Naive thymus-derived CD4-positive, alpha-beta T cell (primary cell): Measurements from ENCODE around the gene CYB5RL. TPM values are rescaled to one million over a fixed set of nuclear protein-coding genes. Genes with fewer than 3 reads are reported as not detected.
A peak's percentile ranks its signal among the peaks of the same experiment; 100 is the strongest.

Experiments
- ATAC-seq: fragments of 150-1000 bp; cut with Tn5 transposase; 2 replicates; pipeline ENCODE4 v1.10.0; 2021; ENCODE audit warnings: mild to moderate bottlenecking, moderate library complexity
- CTCF ChIA-PET: fragments of 350-600 bp; sonication (Branson Sonifier 250); formaldehyde crosslinking; loops from one replicate; lab custom pipeline; 2021; ENCODE audit warnings: antibody characterized with exemption; lab: Charles Lee
- POLR2A ChIA-PET: fragments of 350-600 bp; sonication (Branson Sonifier 250); formaldehyde crosslinking; loops from one replicate; lab custom pipeline; 2021; ENCODE audit warnings: antibody characterized with exemption, inconsistent platforms; lab: Charles Lee
- DNase-seq, 9 donors: peaks; one replicate each; pipeline versions ENCODE4 v3.0.0 to v3.0.0-alpha.2; 2020 to 2022; ENCODE audit warnings: mixed read lengths in 1 of 9
- H3K27ac ChIP-seq: one replicate; pipeline ENCODE4 v1.7.0; 2013; ENCODE audit warnings: mild to moderate bottlenecking, low read depth, low read length, moderate library complexity
- H3K27me3 ChIP-seq, 2 donors: one replicate each; pipeline ENCODE4 v1.7.0; 2013; ENCODE audit warnings: low read length in 2 of 2, mild to moderate bottlenecking in 2 of 2, moderate library complexity in 2 of 2; ENCODE audit not compliant: control insufficient read depth in 2 of 2, insufficient read depth in 2 of 2
- H3K36me3 ChIP-seq, 3 experiments: 1 replicate in 2 of 3; 2 replicates in 1 of 3; pipeline ENCODE4 v1.7.0; 2013; ENCODE audit warnings: low read length in 3 of 3, mild to moderate bottlenecking in 3 of 3, moderate library complexity in 1 of 3; ENCODE audit not compliant: insufficient read depth in 3 of 3, control insufficient read depth in 2 of 3
- H3K4me1 ChIP-seq, 2 donors: one replicate each; pipeline ENCODE4 v1.7.0; 2013; ENCODE audit warnings: low read length in 2 of 2, mild to moderate bottlenecking in 2 of 2, moderate library complexity in 1 of 2; ENCODE audit not compliant: control insufficient read depth in 2 of 2, insufficient read depth in 2 of 2
- H3K4me3 ChIP-seq: 2 replicates; pipeline ENCODE4 v1.7.0; 2013; ENCODE audit warnings: mild to moderate bottlenecking, low read length
- H3K9me3 ChIP-seq, 3 experiments: 1 replicate in 2 of 3; 2 replicates in 1 of 3; pipeline ENCODE4 v1.7.0; 2013; ENCODE audit warnings: low read length in 3 of 3; ENCODE audit not compliant: control insufficient read depth in 2 of 3
- H3K27ac Mint-ChIP-seq, 9 donors: one replicate each; pipeline ENCODE4 v1.8.0; 2020 to 2022; ENCODE audit warnings: mixed read lengths in 9 of 9, mild to moderate bottlenecking in 8 of 9, moderate library complexity in 5 of 9, inconsistent platforms in 2 of 9
- H3K27me3 Mint-ChIP-seq, 5 donors: one replicate each; pipeline ENCODE4 v1.8.0; 2021 to 2022; ENCODE audit warnings: mixed read lengths in 5 of 5, mild to moderate bottlenecking in 1 of 5
- H3K36me3 Mint-ChIP-seq, 5 donors: one replicate each; pipeline ENCODE4 v1.8.0; 2020 to 2022; ENCODE audit warnings: mixed read lengths in 5 of 5, mild to moderate bottlenecking in 3 of 5, inconsistent platforms in 1 of 5
- H3K4me1 Mint-ChIP-seq, 7 donors: one replicate each; pipeline ENCODE4 v1.8.0; 2020 to 2022; ENCODE audit warnings: mixed read lengths in 7 of 7, mild to moderate bottlenecking in 3 of 7, inconsistent platforms in 1 of 7
- H3K4me3 Mint-ChIP-seq, 10 donors: one replicate each; pipeline ENCODE4 v1.8.0; 2020 to 2022; ENCODE audit warnings: mild to moderate bottlenecking in 10 of 10, mixed read lengths in 10 of 10, moderate library complexity in 6 of 10, inconsistent platforms in 2 of 10
- H3K9me3 Mint-ChIP-seq, 11 donors: one replicate each; pipeline ENCODE4 v1.8.0; 2020 to 2022; ENCODE audit warnings: mixed read lengths in 11 of 11, mild to moderate bottlenecking in 4 of 11, inconsistent platforms in 1 of 11, moderate library complexity in 1 of 11
- intact Hi-C, 2 donors: fragments of 100-400 bp; cut with micrococcal nuclease; formaldehyde crosslinking; loops; one replicate each; pipeline ENCODE4 v1.15.1; 2023
- polyA plus RNA-seq, 2 donors: library from polyadenylated mRNA; unstranded; fragments of 300-500 nt; fragmentation: Illumina TruSeq; gene quantifications; one replicate each; pipeline ENCODE4 v1.2.3, GENCODE V29; 2021
- total RNA-seq, 6 experiments: library from RNA in 5 of 6; stranded (reverse) in 5 of 6; gene quantifications; 1 replicate in 5 of 6; 2 replicates in 1 of 6; pipeline ENCODE4 v1.2.3 and lab custom pipeline; 2021 to 2026

The CYB5RL gene
- total RNA-seq (10 to 100 TPM in 2 of 5 experiments, 1 to 10 TPM in 3; 5.1 to 13.5 (median 7.1) TPM), polyA plus RNA-seq (1 to 10 TPM; 3.4 to 3.6 TPM), total RNA-seq (lab: John Stamatoyannopoulos, UW) (7.3 reads per million, percentile 30 among the genes with 10 or more reads in this experiment)

DNA sequence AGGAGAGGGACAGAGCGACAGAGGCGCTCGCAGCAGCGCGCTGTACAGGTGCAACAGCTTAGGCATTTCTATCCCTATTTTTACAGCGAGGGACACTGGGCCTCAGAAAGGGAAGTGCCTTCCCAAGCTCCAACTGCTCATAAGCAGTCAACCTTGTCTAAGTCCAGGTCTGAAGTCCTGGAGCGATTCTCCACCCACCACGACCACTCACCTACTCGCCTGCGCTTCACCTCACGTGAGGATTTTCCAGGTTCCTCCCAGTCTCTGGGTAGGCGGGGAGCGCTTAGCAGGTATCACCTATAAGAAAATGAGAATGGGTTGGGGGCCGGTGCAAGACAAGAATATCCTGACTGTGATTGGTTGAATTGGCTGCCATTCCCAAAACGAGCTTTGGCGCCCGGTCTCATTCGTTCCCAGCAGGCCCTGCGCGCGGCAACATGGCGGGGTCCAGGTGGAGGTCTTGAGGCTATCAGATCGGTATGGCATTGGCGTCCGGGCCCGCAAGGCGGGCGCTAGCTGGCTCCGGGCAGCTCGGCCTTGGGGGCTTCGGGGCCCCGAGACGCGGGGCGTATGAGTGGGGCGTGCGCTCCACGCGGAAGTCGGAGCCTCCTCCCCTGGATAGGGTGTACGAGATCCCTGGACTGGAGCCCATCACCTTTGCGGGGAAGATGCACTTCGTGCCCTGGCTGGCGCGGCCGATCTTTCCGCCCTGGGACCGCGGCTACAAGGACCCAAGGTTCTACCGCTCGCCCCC lies at the start of gene CYB5RL, which contains the start of gene MRPL37:
TSS of gene CYB5RL (minus strand) at position 266 of the 754 bp plus-strand sequence. CDS start 4,414 bp downstream, outside the sequence.
TSS of gene MRPL37 (plus strand) at position 403 of the 754 bp plus-strand sequence. CDS start at position 480, 77 bp downstream.
- Histone ChIP-seq H3K36me3 (peaks cover 0 to 20% (median under 1%) of the 10 kb centered on the region in 3 experiments), H3K9me3 (no peaks in the 10 kb centered on the region), H3K27ac (peak within 1 kb of the TSS; percentile 81), H3K4me3 (peak within 1 kb of the TSS; percentile 69), H3K4me1 (peaks cover 9 to 17% of the 10 kb centered on the region in 2 donors), H3K27me3 (no peaks in the 10 kb centered on the region)
- H3K36me3 Mint-ChIP-seq, result peaks cover 2 to 11% (median 7%) of the 10 kb centered on the region in 5 donors
- no peaks in the 10 kb centered on the region for H3K9me3 Mint-ChIP-seq
- H3K4me1 Mint-ChIP-seq, result peaks cover 27 to 44% (median 40%) of the 10 kb centered on the region in 7 donors
- H3K4me3 Mint-ChIP-seq, result peak within 1 kb of the TSS; percentile 90 to 96 (median 92)
- DNase-seq (peak; percentile 65 to 94 (median 91)), ATAC-seq (peak; percentile 99)
- intact Hi-C loops, result loop anchor here (1.0 to 10.0 kb wide), 11 partner anchors 85 to 564 kb away; partner anchors contain the start of genes NDC1 (in 2 of the 2), TCEANC2 (in 2 of the 2), TMEM59 (in 2 of the 2) and PARS2 (in 1 of the 2)
- H3K27ac Mint-ChIP-seq, result peak within 1 kb of the TSS; percentile 64 to 93 (median 87)
- H3K27me3 Mint-ChIP-seq, result no peaks in the 10 kb centered on the region
- POLR2A ChIA-PET, result interaction anchor here (0.6 to 2.1 kb wide), 13 partner anchors 10 to 289 kb away, joined by 3 to 8 read pairs (median 4); partner anchors contain the start of genes TCEANC2 and TMEM59
- CTCF ChIA-PET, result interaction anchor here (0.8 to 2.8 kb wide), 4 partner anchors 14 to 290 kb away, joined by 3 to 9 read pairs (median 4); partner anchors contain the start of gene SSBP3

GRCh38 chr1:54248966-54249365 lies 49.1 kb upstream of the CYB5RL start:
- H3K4me1 ChIP-seq, result no peaks in the 10 kb centered on the region
- Mint-ChIP-seq H3K36me3 (peaks cover 0 to 20% (median 3%) of the 10 kb centered on the region in 5 donors), H3K27ac (peak overlapping the region in 4 of 9 donors; percentile 40 to 76 (median 53)), H3K4me1 (peaks cover 0 to 8% (median 0%) of the 10 kb centered on the region in 7 donors), H3K27me3 (no peaks in the 10 kb centered on the region), H3K4me3 (no peak overlapping the region), H3K9me3 (peaks cover 0 to 2% (median 0%) of the 10 kb centered on the region in 11 donors)
- no peak overlapping the region for H3K27ac ChIP-seq
- no peak overlapping the region for H3K4me3 ChIP-seq
- peaks cover 0 to 76% (median 0%) of the 10 kb centered on the region in 3 experiments for H3K36me3 ChIP-seq
- DNase-seq (no peak), ATAC-seq (no peak)
- intact Hi-C loops, result no loop called here
- POLR2A ChIA-PET, result interaction anchor here (0.7 kb wide), 1 partner anchor 527 kb away, joined by 3 read pairs; no protein-coding TSS in a partner anchor
- no peaks in the 10 kb centered on the region for H3K9me3 ChIP-seq
- CTCF ChIA-PET, result no interaction called here
- no peaks in the 10 kb centered on the region for H3K27me3 ChIP-seq

DNA sequence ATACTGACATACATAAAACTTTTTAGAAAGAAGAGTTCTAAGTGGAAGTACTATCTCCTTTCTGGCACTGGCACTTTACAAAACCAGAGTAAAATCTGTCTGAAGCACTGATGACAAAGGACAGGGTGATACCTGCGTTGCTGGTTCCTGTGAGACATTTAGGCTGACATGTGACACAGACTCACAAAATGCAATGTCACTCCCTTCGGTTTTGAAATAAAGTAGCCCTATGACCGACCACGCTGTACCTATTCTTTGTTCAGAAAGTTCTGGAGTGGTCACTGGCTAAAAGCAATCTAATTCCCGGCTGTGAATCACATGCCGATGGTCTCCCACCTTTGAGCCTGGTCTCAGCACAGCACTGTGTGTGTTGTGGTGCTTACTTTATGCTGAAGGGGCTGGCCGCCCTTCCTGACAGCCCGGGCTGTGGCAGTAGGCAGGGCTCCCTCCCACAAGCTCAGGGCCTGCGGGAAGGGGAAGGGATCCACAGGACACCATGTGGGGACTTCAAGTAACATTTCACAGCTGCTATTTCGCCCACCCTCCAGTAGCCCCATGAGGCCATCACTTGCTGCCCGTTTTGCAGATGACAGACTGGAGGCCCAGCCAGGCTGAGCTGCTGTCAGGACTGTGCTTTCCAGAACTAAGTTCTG lies 48.2 kb upstream of the CYB5RL start:
- peaks cover 0 to 26% (median 6%) of the 10 kb centered on the region in 5 donors for H3K36me3 Mint-ChIP-seq
- intact Hi-C loops, result no loop called here

DNA sequence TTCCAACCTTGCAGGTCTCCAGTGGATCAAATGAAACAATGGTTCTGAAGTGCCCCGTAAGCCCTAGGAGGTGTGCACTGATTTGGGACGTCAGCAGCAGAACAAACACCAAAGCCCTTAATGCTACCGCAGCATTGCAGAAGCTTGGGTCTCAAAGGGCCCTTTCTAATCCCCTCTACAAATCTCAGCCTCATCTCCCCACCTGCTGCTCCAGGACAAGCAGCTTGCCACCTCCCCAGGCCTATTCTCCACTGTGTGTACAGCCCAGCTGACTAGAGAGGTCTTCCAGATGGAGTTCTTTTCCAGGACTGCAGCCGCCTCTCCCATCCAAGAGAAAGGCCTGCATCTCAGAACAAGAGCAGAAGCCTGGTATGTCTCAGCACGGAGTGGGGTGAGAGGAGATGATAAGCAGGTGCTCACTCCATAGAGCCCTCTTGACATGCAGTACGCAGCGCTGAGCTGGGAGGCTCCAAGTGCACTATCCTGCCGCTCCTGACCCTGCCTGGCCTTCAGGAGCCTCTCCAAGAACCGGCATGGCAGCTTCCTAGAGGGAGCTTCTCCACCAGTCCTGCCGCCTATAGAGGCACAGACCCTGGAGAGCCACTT lies 46.4 kb upstream of the CYB5RL start:
- CTCF ChIA-PET, result interaction anchor here (0.5 to 0.6 kb wide), 2 partner anchors 65 to 243 kb away, joined by 3 read pairs; no protein-coding TSS in a partner anchor
- Histone ChIP-seq H3K27me3 (no peaks in the 10 kb centered on the region), H3K9me3 (no peaks in the 10 kb centered on the region), H3K36me3 (peaks cover 0 to 86% (median under 1%) of the 10 kb centered on the region in 3 experiments), H3K4me1 (no peaks in the 10 kb centered on the region), H3K27ac (no peak overlapping the region), H3K4me3 (no peak overlapping the region)
- no peak overlapping the region for H3K4me3 Mint-ChIP-seq
- H3K4me1 Mint-ChIP-seq, result peaks cover 0 to 8% (median 0%) of the 10 kb centered on the region in 7 donors
- intact Hi-C loops, result no loop called here
- POLR2A ChIA-PET, result no interaction called here
- peaks cover 0 to 28% (median 8%) of the 10 kb centered on the region in 5 donors for H3K36me3 Mint-ChIP-seq
- no peaks in the 10 kb centered on the region for H3K27me3 Mint-ChIP-seq
- no peak for DNase-seq
- no peak for ATAC-seq
- peak overlapping the region in 4 of 9 donors; percentile 5 to 77 (median 54) for H3K27ac Mint-ChIP-seq
- H3K9me3 Mint-ChIP-seq, result peaks cover 0 to 3% (median 0%) of the 10 kb centered on the region in 11 donors

More for the DNA sequence above, 48.2 kb upstream of the CYB5RL start:
- no peaks in the 10 kb centered on the region for H3K27me3 Mint-ChIP-seq
- peaks cover 0 to 86% (median 0%) of the 10 kb centered on the region in 3 experiments for H3K36me3 ChIP-seq
- no peak overlapping the region for H3K27ac Mint-ChIP-seq
- DNase-seq, result no peak
- peaks cover 0 to 8% (median 0%) of the 10 kb centered on the region in 7 donors for H3K4me1 Mint-ChIP-seq
- H3K4me3 Mint-ChIP-seq, result no peak overlapping the region
- CTCF ChIA-PET, result no interaction called here
- no peaks in the 10 kb centered on the region for H3K9me3 ChIP-seq
- peaks cover 0 to 2% (median 0%) of the 10 kb centered on the region in 11 donors for H3K9me3 Mint-ChIP-seq
- H3K4me1 ChIP-seq, result no peaks in the 10 kb centered on the region
- H3K27ac ChIP-seq, result no peak overlapping the region
- H3K27me3 ChIP-seq, result no peaks in the 10 kb centered on the region
- no peak for ATAC-seq
- POLR2A ChIA-PET, result interaction anchor here (0.5 kb wide), 1 partner anchor 390 kb away, joined by 5 read pairs; no protein-coding TSS in a partner anchor
- no peak overlapping the region for H3K4me3 ChIP-seq

DNA sequence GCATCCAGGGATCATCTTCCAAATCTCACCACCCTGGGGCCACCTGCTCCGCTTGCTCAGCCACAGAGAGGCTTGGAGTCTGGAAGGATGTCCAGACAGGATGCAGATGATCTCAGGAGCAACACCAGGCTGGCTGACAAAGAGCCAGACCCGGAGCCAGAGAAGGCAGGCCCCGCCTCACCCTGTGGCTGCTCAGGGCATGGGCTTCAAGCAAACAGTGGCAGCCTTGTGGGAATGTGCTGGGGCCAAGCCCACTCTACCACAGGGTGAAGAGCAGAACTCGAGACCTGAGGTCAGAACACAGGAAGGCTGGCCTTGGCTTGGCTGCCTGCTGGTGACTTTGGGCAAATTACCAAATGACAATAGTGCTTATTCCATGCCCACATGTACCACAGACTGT lies 45.7 kb upstream of the CYB5RL start:
- intact Hi-C loops, result no loop called here
- H3K27ac ChIP-seq, result no peak overlapping the region
- peaks cover 0 to 3% (median 0%) of the 10 kb centered on the region in 11 donors for H3K9me3 Mint-ChIP-seq
- ChIA-PET POLR2A (no interaction called here), CTCF (no interaction called here)
- ATAC-seq (no peak), DNase-seq (no peak)
- H3K27me3 ChIP-seq, result no peaks in the 10 kb centered on the region
- H3K27ac Mint-ChIP-seq, result peak overlapping the region in 3 of 9 donors; percentile 25 to 47 (median 31)
- H3K9me3 ChIP-seq, result no peaks in the 10 kb centered on the region
- H3K36me3 Mint-ChIP-seq, result peaks cover 0 to 28% (median 8%) of the 10 kb centered on the region in 5 donors
- no peaks in the 10 kb centered on the region for H3K4me1 ChIP-seq
- peaks cover 0 to 86% (median 8%) of the 10 kb centered on the region in 3 experiments for H3K36me3 ChIP-seq
- no peak overlapping the region for H3K4me3 Mint-ChIP-seq
- H3K27me3 Mint-ChIP-seq, result no peaks in the 10 kb centered on the region
- no peak overlapping the region for H3K4me3 ChIP-seq
- peaks cover 0 to 8% (median 0%) of the 10 kb centered on the region in 7 donors for H3K4me1 Mint-ChIP-seq
